Heart left ventricle (tissue), 16 donors: ENCODE data around the gene ARHGEF12. TPM values are rescaled to one million over a fixed set of nuclear protein-coding genes. Genes with fewer than 3 reads are reported as not detected.

Experiments
- ATAC-seq, 4 donors: fragments of 200-7000 bp; cut with Tn5 transposase; one replicate each; pipeline ENCODE4 v1.9.1; 2020 to 2022; ENCODE audit warnings: moderate library complexity in 4 of 4, mild to moderate bottlenecking in 3 of 4, moderate number of reproducible peaks in 1 of 4
- DNase-seq, 5 donors: peaks; one replicate each; pipeline ENCODE4 v3.0.0-alpha.2; 2020
- H3K27ac ChIP-seq, 12 donors: fragments of 200-600 bp; sonication (generic) in 4 of 12; one replicate each; pipeline versions ENCODE4 v1.5.0 to v1.8.0; 2016 to 2022; ENCODE audit warnings: mild to moderate bottlenecking in 2 of 12
- H3K27me3 ChIP-seq, 9 donors: fragments of 200-600 bp; sonication (generic) in 2 of 9; one replicate each; pipeline versions ENCODE4 v1.5.1 to v1.8.0; 2016 to 2022; ENCODE audit warnings: mild to moderate bottlenecking in 3 of 9
- H3K36me3 ChIP-seq, 9 donors: fragments of 200-600 bp; sonication (generic) in 2 of 9; one replicate each; pipeline versions ENCODE4 v1.5.0 to v1.8.0; 2018 to 2022; ENCODE audit warnings: mild to moderate bottlenecking in 2 of 9
- H3K4me1 ChIP-seq, 12 donors: fragments of 200-600 bp; sonication (generic) in 4 of 12; one replicate each; pipeline versions ENCODE4 v1.5.0 to v1.8.0; 2016 to 2022; ENCODE audit warnings: mild to moderate bottlenecking in 3 of 12
- H3K4me3 ChIP-seq, 12 donors: fragments of 200-600 bp; sonication (generic) in 4 of 12; one replicate each; pipeline versions ENCODE4 v1.5.0 to v1.8.0; 2017 to 2022; ENCODE audit warnings: mild to moderate bottlenecking in 9 of 12, moderate library complexity in 4 of 12
- H3K9me3 ChIP-seq, 12 donors: fragments of 200-600 bp; sonication (generic) in 4 of 12; one replicate each; pipeline versions ENCODE4 v1.5.0 to v1.8.0; 2016 to 2022; ENCODE audit warnings: mild to moderate bottlenecking in 1 of 12
- CTCF ChIP-seq, 12 donors: fragments of 200-600 bp; sonication (generic) in 4 of 12; IDR thresholded peaks; one replicate each; pipeline versions ENCODE4 v1.5.0 to v1.8.0; 2018 to 2022; ENCODE audit warnings: antibody characterized with exemption in 12 of 12, mild to moderate bottlenecking in 5 of 12
- POLR2A ChIP-seq, 2 donors: fragments of 450-650 bp; IDR thresholded peaks; one replicate each; pipeline ENCODE4 v1.6.1; 2017; ENCODE audit warnings: antibody characterized with exemption in 2 of 2, mild to moderate bottlenecking in 2 of 2, moderate library complexity in 2 of 2
- WGBS, 4 donors: extraction: QIAGEN DNeasy Blood & Tissue Kit in 2 of 4; methylation state at CpG; one replicate each; pipeline versions ENCODE4 v1.1.5 to v1.1.7; 2013 to 2018; 5-methylcytosine and 5-hydroxymethylcytosine counted together
- intact Hi-C, 10 donors: fragments of 100-400 bp; cut with DNase I; formaldehyde crosslinking; loops; one replicate each; pipeline versions ENCODE4 v1.11.1 to v1.14.2; 2022
- polyA plus RNA-seq, 2 donors: library from polyadenylated mRNA; stranded (reverse); fragments of 200-250 nt; gene quantifications; one replicate each; pipeline ENCODE4 v1.2.3, GENCODE V29; 2013
- total RNA-seq, 9 donors: library from RNA; depleted of rRNA in 2 of 9; stranded (reverse); fragments of >200 nt in 2 of 9; fragmentation: NEBNext Ultra II Directional in 3 of 9; extraction: Animal tissue kit (Norgen Biotek cat#: 25700) in 3 of 9; gene quantifications; one replicate each; pipeline versions ENCODE4 v1.1.0 to v1.2.4, GENCODE V29; 2016 to 2023
- donor health status: ischemic (EF 13 %, LVEDD 7.1; RV severe dilation, severe dysfunction).
- donor health status: healthy with polysubstance abuse.
- donor health status: DM: no; HTN: yes; CAD: no.
- donor health status: DM: no; HTN: no; CAD: no.
- donor health status: ischemic (EF 25% LVEDD 6.9; RV normal size, moderate dysfunction).
- donor health status: ischemic (EF 25% LVEDD 5.7; RV mildly dilated, moderate dysfunction).
- donor health status: healthy.
- donor health status: DM: yes; HTN: yes; CAD: no.
- donor health status: ischemic (EF 35%, LVEDD 5.7; RV mildly dilated, moderate dysfunction).
- donor health status: nonischemic (EF 11% LVEDD 7.7; RV severe dilation, severe dysfunction).
- donor health status: DM: yes; HTN: yes; CAD: no.
- donor health status: PGD.
- donor health status: ischemic (EF 29% LVEDD 5.4; RV normal size, mild dysfunction).
- donor health status: nonischemic (EF 23%, LVEDD 6.1; RV moderate dilation, normal function).

The ARHGEF12 gene
- total and polyA plus RNA-seq, 11 donors: 22.0 to 140 (median 112) TPM

GRCh38 chr11:120383518-120384155, 47.4 kb downstream of the ARHGEF12 start:
- TF ChIP-seq POLR2A (IDR thresholded peaks at IDR 0.05): no peak
- no peak for TF ChIP-seq CTCF (IDR thresholded peaks at IDR 0.05)
- no peak for DNase-seq
- ATAC-seq: no peak
- H3K27me3 ChIP-seq: no peaks in the 10 kb centered on the region
- peaks cover 0 to 4% (median 0%) of the 10 kb centered on the region in 12 donors for H3K9me3 ChIP-seq
- H3K4me1 ChIP-seq: peaks cover 6 to 77% (median 44%) of the 10 kb centered on the region in 12 donors
- 82 to 94% (median 90%) methylated on average over 4 of the region's 4 CpGs for WGBS, 4 donors
- intact Hi-C loops: no loop called here
- no peak overlapping the region for H3K4me3 ChIP-seq
- H3K27ac ChIP-seq: no peak overlapping the region
- no peaks in the 10 kb centered on the region for H3K36me3 ChIP-seq

DNA sequence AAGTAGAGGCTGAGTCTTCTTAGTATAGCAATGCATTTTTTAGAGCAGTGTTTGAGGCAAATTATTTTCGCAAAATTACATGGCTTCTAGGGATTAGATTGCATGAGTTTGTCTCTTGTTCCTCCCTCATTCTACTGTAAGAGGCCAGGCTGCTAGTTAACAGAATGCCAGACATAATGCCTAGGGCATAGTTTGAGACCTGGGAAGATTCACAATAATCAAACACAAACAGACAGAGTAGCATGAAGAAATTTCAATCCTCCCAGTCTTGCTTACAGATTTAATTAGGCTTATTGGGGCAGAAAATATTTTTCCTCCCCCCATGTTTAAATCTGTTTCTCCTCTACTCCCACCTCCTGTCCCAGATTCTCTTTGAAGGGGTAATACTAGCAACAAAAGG, 48.3 kb downstream of the ARHGEF12 start:
- ATAC-seq: no peak
- intact Hi-C loops: no loop called here
- no peak overlapping the region for H3K27ac ChIP-seq
- H3K4me1 ChIP-seq: peaks cover 6 to 76% (median 43%) of the 10 kb centered on the region in 12 donors
- TF ChIP-seq POLR2A (IDR thresholded peaks at IDR 0.05) (no peak), CTCF (IDR thresholded peaks at IDR 0.05) (no peak)
- H3K4me3 ChIP-seq: no peak overlapping the region
- H3K9me3 ChIP-seq: peaks cover 0 to 2% (median 0%) of the 10 kb centered on the region in 12 donors
- no peaks in the 10 kb centered on the region for H3K36me3 ChIP-seq
- DNase-seq: no peak
- H3K27me3 ChIP-seq: no peaks in the 10 kb centered on the region
- WGBS, 4 donors: 79 to 87% (median 82%) methylated on average over 1 of the region's 1 CpG

- intact Hi-C loops: loop anchor here in 1 of 10 donors (5.0 kb wide), 1 partner anchor 48 kb away; the partner anchor contains the start of gene ARHGEF12
- Histone ChIP-seq H3K27ac (peak overlapping the region in 3 of 12 donors; percentile 5 to 21 (median 21)), H3K4me3 (no peak overlapping the region), H3K9me3 (peaks cover 0 to 8% (median 0%) of the 10 kb centered on the region in 12 donors), H3K36me3 (no peaks in the 10 kb centered on the region), H3K4me1 (peaks cover 6 to 70% (median 38%) of the 10 kb centered on the region in 12 donors), H3K27me3 (no peaks in the 10 kb centered on the region)
- WGBS, 4 donors: 49 to 64% (median 58%) methylated on average over 5 of the region's 5 CpGs
- DNase-seq (no peak), ATAC-seq (no peak)
- no peak for TF ChIP-seq CTCF (IDR thresholded peaks at IDR 0.05)
- TF ChIP-seq POLR2A (IDR thresholded peaks at IDR 0.05): no peak
Observed at GRCh38 chr11:120385110-120385509, 48.9 kb downstream of the ARHGEF12 start.

DNA sequence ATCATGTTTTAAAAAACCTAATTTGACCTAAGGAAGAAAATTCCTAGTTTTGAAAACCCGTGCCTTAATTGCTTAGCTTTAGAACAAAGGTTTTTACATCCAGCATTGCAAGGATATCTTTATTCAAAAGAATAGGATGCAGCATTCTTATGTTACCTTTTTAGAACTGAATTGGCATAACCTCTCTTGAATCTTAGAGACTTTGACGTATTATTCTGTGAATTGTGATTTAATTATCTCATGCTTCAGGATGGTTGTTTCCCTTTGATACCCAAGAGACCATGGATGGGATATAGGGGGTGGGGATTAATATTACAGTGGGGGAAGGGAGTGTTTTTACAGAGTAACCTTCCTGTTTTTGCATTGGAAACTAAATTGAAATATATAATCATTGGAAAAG, 49.4 kb downstream of the ARHGEF12 start:
- H3K27me3 ChIP-seq: no peaks in the 10 kb centered on the region
- H3K27ac ChIP-seq: peak overlapping the region in 4 of 12 donors; percentile 3 to 21 (median 13)
- no peaks in the 10 kb centered on the region for H3K36me3 ChIP-seq
- H3K9me3 ChIP-seq: peaks cover 0 to 8% (median 0%) of the 10 kb centered on the region in 12 donors
- H3K4me3 ChIP-seq: no peak overlapping the region
- ATAC-seq: peak in 1 of 4 donors; percentile 55
- 22 to 39% (median 27%) methylated on average over 2 of the region's 2 CpGs for WGBS, 4 donors
- TF ChIP-seq POLR2A (IDR thresholded peaks at IDR 0.05) (no peak), CTCF (IDR thresholded peaks at IDR 0.05) (no peak)
- intact Hi-C loops: loop anchor here in 1 of 10 donors (5.0 kb wide), 1 partner anchor 48 kb away; the partner anchor contains the start of gene ARHGEF12
- peaks cover 5 to 70% (median 37%) of the 10 kb centered on the region in 12 donors for H3K4me1 ChIP-seq
- DNase-seq: no peak
